Natural killer cell (primary cell): ENCODE measurements around the gene CAMSAP2. TPM values are rescaled to one million over a fixed set of nuclear protein-coding genes. Genes with fewer than 3 reads are reported as not detected.

Source experiments
- ATAC-seq, 3 donors: fragments of 150-1000 bp in 2 of 3; fragments of 200-7000 bp in 1 of 3; cut with Tn5 transposase; 1 replicate in 1 of 3; 2 replicates in 2 of 3; pipeline ENCODE4 v1.10.0; 2021; ENCODE audit warnings: mild to moderate bottlenecking in 2 of 3, moderate library complexity in 2 of 3
- DNase-seq, 2 donors: peaks; one replicate each; pipeline versions ENCODE4 v3.0.0 to v3.0.0-alpha.2; 2013 to 2021; ENCODE audit warnings: mixed read lengths in 1 of 2
- H3K27ac ChIP-seq: one replicate; pipeline ENCODE4 v1.5.1; 2013; ENCODE audit warnings: mild to moderate bottlenecking, low read length
- H3K27me3 ChIP-seq: one replicate; pipeline ENCODE4 v1.6.1; 2013; ENCODE audit warnings: low read length; ENCODE audit not compliant: control insufficient read depth, insufficient read depth
- H3K36me3 ChIP-seq: one replicate; pipeline ENCODE4 v1.6.1; 2013; ENCODE audit warnings: low read length; ENCODE audit not compliant: control insufficient read depth, insufficient read depth
- H3K4me1 ChIP-seq: one replicate; pipeline ENCODE4 v1.6.1; 2013; ENCODE audit warnings: low read length; ENCODE audit not compliant: control insufficient read depth, insufficient read depth
- H3K4me3 ChIP-seq: one replicate; pipeline ENCODE4 v1.5.1; 2013; ENCODE audit warnings: low read length
- H3K9me3 ChIP-seq: one replicate; pipeline ENCODE4 v1.6.1; 2013; ENCODE audit warnings: low read length; ENCODE audit not compliant: control insufficient read depth, insufficient read depth
- H3K27ac Mint-ChIP-seq, 2 donors: one replicate each; pipeline ENCODE4 v1.8.0; 2022; ENCODE audit warnings: mild to moderate bottlenecking in 2 of 2, mixed read lengths in 2 of 2, moderate library complexity in 1 of 2
- H3K27me3 Mint-ChIP-seq, 2 donors: one replicate each; pipeline ENCODE4 v1.8.0; 2022; ENCODE audit warnings: low read depth in 2 of 2, mixed read lengths in 2 of 2
- H3K36me3 Mint-ChIP-seq: one replicate; pipeline ENCODE4 v1.8.0; 2022; ENCODE audit warnings: mixed read lengths
- H3K4me1 Mint-ChIP-seq, 2 donors: one replicate each; pipeline ENCODE4 v1.8.0; 2022; ENCODE audit warnings: mixed read lengths in 2 of 2
- H3K4me3 Mint-ChIP-seq: one replicate; pipeline ENCODE4 v1.8.0; 2022; ENCODE audit warnings: mild to moderate bottlenecking, moderate library complexity, mixed read lengths
- H3K9me3 Mint-ChIP-seq, 2 donors: one replicate each; pipeline ENCODE4 v1.8.0; 2022; ENCODE audit warnings: mixed read lengths in 2 of 2
- WGBS: methylation state at CpG from one replicate; pipeline ENCODE4 v1.1.7; 2013; ENCODE audit warnings: missing lambda C conversion rate; ENCODE audit not compliant: insufficient coverage; 5-methylcytosine and 5-hydroxymethylcytosine counted together
- intact Hi-C: fragments of 100-400 bp; cut with micrococcal nuclease; formaldehyde crosslinking; loops from one replicate; pipeline ENCODE4 v1.14.2; 2022
- total RNA-seq, 4 donors: library from RNA; stranded (reverse); fragments of 120-200 nt in 1 of 4; gene quantifications; one replicate each; pipeline versions ENCODE4 v1.2.3 to v1.2.4, GENCODE V29; 2013 to 2022
- TF ChIP-seq, protein P1 (sequence below): fragments of 200-600 bp; IDR thresholded peaks from one replicate; pipeline ENCODE4 v1.8.0; 2022; ENCODE audit warnings: antibody characterized with exemption

CAMSAP2 gene
- total RNA-seq, 3 donors from 2014 or later (not counting 1 experiment from before 2014, with no cell fraction given): 0.25 to 0.89 (median 0.50) TPM

DNA sequence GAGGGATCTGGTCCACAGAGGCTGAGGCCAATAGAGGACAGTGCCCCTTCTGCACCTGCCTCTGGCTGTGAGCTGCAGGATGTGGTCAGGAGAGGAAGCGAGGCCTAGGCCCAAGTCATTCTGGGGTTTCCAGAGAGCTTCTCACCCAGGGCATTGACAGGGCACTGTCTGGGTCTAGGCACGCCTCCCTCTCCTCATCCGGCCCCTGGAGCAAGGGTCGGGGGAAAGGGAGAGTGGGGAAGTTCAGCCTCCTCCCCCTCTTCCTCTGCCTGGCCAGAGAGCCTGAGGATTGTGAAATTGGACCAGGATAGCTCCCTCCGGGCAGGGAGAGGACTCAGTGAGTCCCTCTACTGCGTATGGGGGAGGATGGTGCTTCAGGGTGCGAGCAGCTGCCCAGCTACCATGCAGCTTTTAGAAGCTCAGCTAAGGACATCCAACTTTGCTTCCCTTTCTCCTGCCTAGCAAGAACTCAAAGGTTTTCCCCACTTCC, 149.7 kb downstream of the CAMSAP2 start:
- peak overlapping the region; percentile 9 for H3K4me3 ChIP-seq
- H3K9me3 Mint-ChIP-seq: no peaks in the 10 kb centered on the region
- H3K4me3 Mint-ChIP-seq: peak overlapping the region; percentile 89
- peaks cover 79% of the 10 kb centered on the region for H3K4me1 ChIP-seq
- H3K36me3 Mint-ChIP-seq: no peaks in the 10 kb centered on the region
- WGBS: 0% methylated on average over 5 of the region's 7 CpGs
- peaks cover 7 to 8% of the 10 kb centered on the region in 2 donors for H3K27me3 Mint-ChIP-seq
- H3K36me3 ChIP-seq: no peaks in the 10 kb centered on the region
- ATAC-seq (peak; percentile 79 to 95 (median 90)), DNase-seq (peak; percentile 75 to 86)
- H3K27ac Mint-ChIP-seq: peak overlapping the region; percentile 92 to 93
- TF ChIP-seq, protein P1, sequence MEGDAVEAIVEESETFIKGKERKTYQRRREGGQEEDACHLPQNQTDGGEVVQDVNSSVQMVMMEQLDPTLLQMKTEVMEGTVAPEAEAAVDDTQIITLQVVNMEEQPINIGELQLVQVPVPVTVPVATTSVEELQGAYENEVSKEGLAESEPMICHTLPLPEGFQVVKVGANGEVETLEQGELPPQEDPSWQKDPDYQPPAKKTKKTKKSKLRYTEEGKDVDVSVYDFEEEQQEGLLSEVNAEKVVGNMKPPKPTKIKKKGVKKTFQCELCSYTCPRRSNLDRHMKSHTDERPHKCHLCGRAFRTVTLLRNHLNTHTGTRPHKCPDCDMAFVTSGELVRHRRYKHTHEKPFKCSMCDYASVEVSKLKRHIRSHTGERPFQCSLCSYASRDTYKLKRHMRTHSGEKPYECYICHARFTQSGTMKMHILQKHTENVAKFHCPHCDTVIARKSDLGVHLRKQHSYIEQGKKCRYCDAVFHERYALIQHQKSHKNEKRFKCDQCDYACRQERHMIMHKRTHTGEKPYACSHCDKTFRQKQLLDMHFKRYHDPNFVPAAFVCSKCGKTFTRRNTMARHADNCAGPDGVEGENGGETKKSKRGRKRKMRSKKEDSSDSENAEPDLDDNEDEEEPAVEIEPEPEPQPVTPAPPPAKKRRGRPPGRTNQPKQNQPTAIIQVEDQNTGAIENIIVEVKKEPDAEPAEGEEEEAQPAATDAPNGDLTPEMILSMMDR: no peak
- H3K4me1 Mint-ChIP-seq: peaks cover 72 to 80% of the 10 kb centered on the region in 2 donors
- peak overlapping the region; percentile 61 for H3K27ac ChIP-seq
- no peaks in the 10 kb centered on the region for H3K9me3 ChIP-seq
- intact Hi-C loops: loop anchor here (1.0 to 10.0 kb wide), 4 partner anchors 17 to 734 kb away; partner anchors contain the start of gene KIF21B
- H3K27me3 ChIP-seq: peaks cover 18% of the 10 kb centered on the region

GRCh38 chr1:200889571-200889970, 150.9 kb downstream of the CAMSAP2 start:
- Mint-ChIP-seq H3K4me3 (peak overlapping the region; percentile 89), H3K4me1 (peaks cover 60 to 69% of the 10 kb centered on the region in 2 donors), H3K27ac (peak overlapping the region; percentile 92 to 93), H3K36me3 (no peaks in the 10 kb centered on the region), H3K9me3 (no peaks in the 10 kb centered on the region), H3K27me3 (peaks cover 8 to 10% of the 10 kb centered on the region in 2 donors)
- no peaks in the 10 kb centered on the region for H3K9me3 ChIP-seq
- WGBS: 64% methylated on average over 2 of the region's 2 CpGs
- DNase-seq (peak in 1 of 2 donors; percentile 30), ATAC-seq (peak; percentile 31 to 38 (median 36))
- no peak overlapping the region for H3K27ac ChIP-seq
- no peaks in the 10 kb centered on the region for H3K36me3 ChIP-seq
- intact Hi-C loops: loop anchor here (5.0 to 10.0 kb wide), 2 partner anchors 133 to 735 kb away; partner anchors contain the start of gene KIF21B
- peaks cover 21% of the 10 kb centered on the region for H3K27me3 ChIP-seq
- H3K4me3 ChIP-seq: no peak overlapping the region
- TF ChIP-seq, protein P1: no peak
- H3K4me1 ChIP-seq: peaks cover 77% of the 10 kb centered on the region

GRCh38 chr1:200890027-200890426, 151.3 kb downstream of the CAMSAP2 start:
- H3K4me1 ChIP-seq: peaks cover 72% of the 10 kb centered on the region

More at GRCh38 chr1:200890027-200890426, 151.3 kb downstream of the CAMSAP2 start:
- ATAC-seq (no peak), DNase-seq (no peak)
- Mint-ChIP-seq H3K27ac (peak overlapping the region; percentile 92 to 93), H3K4me3 (peak overlapping the region; percentile 89), H3K9me3 (no peaks in the 10 kb centered on the region), H3K36me3 (no peaks in the 10 kb centered on the region), H3K4me1 (peaks cover 57 to 65% of the 10 kb centered on the region in 2 donors), H3K27me3 (peaks cover 8 to 10% of the 10 kb centered on the region in 2 donors)
- TF ChIP-seq, protein P1: no peak
- H3K9me3 ChIP-seq: no peaks in the 10 kb centered on the region
- H3K27me3 ChIP-seq: peaks cover 21% of the 10 kb centered on the region
- H3K4me3 ChIP-seq: no peak overlapping the region
- no peaks in the 10 kb centered on the region for H3K36me3 ChIP-seq
- H3K27ac ChIP-seq: no peak overlapping the region
- intact Hi-C loops: no loop called here
- 92% methylated on average over 15 of the region's 15 CpGs for WGBS
